Medulla oblongata (tissue), 1 donor: ENCODE data around the gene KCNT2.

ENCODE experiments used
- DNase-seq: peaks from one replicate; pipeline ENCODE4 v3.0.0-alpha.2; 2015; ENCODE audit errors: extremely low spot score

Gene KCNT2

DNA sequence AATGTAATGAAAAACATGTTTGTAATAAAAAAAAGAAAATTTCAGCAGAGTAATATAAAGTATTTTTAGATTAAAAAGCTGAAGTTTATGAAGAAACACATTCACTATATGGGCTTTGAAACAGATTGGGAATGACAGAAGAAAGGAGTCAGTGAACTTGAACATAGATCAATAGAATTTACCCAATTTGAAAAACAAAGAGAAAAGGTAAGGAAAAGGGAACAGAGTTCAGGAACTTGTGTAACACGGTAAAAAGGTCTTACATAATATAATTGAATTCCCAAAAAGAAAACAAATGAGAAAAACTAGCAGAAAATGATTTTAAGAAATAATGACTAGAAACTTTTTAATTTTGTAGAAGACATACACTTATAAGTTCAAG, 206.8 kb downstream of the KCNT2 start:
- no peak for DNase-seq

DNA sequence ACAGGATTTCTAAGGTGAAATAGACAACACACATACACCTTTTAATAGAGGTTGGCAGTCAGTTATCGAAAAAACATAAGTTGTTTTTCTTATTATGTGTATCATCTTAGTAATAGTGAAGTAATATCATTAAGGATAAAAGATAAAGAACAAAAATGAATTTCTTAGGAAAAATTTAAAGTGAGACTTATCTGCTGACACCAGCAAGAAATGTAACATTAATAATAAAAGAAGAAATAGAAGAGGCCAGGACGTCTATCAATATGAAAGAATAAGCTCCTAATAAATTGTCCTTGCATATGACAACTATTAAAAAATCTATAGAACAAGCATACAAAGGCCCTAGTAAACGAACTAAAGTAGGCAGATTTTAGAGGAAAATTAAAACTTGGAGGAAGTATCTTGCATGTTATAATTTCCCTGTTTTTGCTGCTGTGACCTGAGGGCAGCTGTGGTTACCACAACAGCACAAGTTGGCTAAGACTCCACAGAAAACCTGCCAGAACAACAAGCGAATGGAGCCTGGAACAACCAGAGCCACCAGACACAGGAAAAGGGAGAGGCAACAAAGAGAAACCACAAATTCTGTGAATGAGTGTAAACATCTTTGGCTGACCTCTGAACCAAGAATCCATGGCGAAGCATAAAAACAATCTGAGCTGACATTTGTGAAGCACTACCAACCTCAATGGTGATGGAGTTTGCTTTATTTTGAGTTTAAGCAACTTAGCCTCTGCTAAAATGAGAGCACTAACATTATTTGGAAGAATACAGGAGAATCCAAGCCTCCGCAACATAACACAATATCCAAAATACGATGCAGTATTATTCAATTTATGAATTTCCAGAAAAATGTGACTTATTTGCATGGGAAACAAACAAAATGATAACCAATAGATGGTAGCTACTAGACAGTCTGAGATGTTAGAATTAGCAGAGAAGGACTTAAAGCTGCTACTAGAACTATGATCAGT, 207.5 kb downstream of the KCNT2 start:
- peak; percentile 39 for DNase-seq

DNA sequence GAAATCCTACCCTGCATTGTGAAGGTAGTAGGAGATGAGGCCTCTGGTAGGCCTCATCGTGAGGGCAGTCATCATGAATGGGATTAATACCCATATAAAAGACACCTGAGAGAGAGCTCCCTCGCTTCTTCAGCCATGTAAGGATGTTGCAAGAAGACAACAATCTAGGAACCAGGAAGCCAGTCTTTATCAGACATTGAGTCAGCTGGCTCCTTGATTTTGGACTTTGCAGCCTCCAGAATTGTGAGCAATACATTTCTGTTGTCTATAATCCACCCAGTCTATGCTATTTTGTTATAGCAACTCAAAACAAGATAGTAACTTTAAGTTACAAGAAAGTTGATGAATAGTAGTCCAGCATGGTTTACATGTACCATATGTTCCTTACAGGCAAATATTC, 208.5 kb downstream of the KCNT2 start:
- no peak for DNase-seq

DNA sequence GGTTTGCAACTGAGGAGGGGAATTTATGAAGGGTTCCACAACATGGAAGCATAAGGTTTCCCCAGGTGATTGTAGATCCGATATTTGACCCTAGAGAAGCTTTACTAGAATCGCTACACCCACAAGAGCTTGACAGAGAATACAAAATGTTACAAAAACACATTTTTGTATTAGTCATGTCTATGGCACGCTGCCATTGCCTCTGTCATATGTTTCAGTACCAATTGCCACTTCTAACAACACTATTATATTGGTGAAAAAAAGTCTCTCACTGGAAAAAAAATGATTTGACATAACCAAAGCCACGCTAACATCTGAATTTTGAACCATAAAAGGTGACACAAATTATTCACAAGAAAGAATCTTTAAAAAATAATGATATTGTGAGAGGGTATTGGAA, 214.5 kb downstream of the KCNT2 start:
- no peak for DNase-seq

DNA sequence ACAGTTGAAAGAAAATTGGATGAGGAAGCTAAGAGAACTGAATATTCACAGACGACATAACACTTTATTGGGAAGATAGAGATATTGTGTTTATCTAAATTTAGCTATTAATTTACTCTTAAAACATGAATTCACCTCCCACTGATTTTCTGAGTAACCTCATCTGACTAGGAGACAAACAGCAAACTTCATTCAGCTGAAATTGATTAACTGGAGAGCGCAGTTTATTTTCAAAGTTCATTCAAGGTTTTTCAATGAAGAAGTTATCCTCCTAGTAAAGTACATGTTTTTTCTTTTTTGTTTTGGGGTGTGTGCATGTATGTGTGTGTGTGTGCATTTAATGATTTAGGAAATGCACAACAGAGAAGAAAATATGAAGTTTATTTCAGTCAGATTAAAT, 215.0 kb downstream of the KCNT2 start:
- DNase-seq = no peak

DNA sequence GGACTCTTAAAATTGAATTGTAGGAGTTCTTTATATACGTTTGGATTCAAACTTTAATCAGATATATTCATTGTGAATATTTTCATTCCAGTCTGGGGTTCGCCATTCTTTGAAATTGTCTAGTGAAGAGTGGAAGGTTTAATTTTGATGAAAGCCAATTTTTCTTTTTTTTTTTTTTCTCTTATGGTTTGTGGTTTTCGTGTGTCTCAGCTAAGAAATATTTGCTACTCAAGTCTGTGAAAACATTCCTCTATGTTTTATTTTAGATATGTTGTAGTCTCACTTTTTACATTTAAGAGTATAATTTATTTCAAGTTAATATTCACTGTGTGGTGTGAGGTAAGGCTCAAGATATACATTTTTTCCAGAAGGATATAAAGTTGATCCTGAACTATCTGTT, 220.5 kb downstream of the KCNT2 start:
- DNase-seq = no peak

DNA sequence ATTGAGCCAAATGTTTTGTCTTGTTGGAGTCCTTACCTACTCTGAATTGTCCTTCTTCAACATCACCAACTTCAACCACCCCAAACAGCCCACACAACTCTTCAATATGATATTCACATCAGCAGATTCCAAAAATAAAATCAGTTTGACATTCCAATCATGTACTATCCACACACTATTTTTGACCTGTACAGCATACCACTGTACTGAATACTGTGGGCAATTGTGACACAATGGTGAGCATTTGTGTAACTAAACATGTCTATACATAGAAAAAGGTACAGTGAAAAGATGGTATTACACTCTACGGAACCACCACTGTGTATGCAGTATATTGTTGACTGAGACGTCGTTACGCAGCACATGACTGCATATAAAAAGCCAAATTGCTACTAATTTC, 223.1 kb downstream of the KCNT2 start:
- DNase-seq = no peak

DNA sequence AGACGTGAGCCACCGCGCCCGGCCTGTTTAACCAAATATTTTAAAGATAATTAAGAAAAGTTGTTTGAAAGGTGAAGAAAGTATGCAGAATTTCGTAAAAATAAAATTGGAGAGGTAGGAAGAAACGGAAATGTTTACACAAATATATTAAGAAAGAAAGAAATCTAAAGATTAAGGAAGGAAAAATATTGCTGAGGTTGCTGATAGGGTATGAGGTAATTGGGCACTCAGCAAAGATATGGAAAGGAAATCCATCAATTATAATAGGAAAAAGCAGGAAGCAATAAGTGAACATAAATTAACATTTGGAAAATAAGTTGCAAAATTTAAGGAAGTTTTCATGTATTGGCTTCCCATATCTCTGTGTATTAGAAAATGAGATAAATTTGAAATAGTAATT, 225.9 kb downstream of the KCNT2 start:
- DNase-seq = no peak

DNA sequence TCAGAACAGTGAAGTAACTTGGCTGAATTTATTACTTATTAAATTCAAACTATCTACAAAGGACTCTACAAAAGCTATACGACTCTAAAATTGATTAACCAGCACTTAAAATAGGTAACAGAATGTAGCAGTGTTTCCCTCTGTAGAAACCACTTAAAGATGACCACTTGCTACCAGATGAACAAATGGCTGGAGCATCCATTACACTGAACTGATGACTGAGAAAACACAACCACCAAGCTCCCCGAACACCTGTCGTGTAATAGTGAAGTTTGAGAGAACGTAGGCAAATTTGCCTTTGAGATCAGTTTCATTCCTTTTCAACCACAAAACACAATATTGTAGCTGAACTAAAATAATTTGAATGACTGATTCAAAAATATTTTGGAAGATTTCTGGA, 226.7 kb downstream of the KCNT2 start:
- no peak for DNase-seq

DNA sequence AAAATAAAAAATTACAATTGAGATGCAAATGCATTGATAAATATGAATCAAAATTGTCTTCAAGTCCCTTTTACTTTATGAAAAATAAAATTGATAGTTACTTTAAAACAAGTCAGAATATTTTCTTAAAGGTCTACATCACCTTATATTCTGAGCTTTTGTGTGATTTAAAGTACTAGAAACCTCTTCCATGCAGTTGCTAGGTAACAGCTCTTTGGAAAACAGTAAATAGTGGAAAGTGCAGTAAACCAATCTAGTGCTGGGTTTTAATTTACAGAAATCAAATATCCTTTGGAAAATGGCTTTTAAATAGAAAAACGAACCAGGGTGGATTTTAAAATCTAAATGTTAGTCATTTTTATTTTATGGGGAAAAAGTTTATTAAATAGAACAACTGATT, 227.9 kb downstream of the KCNT2 start:
- DNase-seq = no peak

DNA sequence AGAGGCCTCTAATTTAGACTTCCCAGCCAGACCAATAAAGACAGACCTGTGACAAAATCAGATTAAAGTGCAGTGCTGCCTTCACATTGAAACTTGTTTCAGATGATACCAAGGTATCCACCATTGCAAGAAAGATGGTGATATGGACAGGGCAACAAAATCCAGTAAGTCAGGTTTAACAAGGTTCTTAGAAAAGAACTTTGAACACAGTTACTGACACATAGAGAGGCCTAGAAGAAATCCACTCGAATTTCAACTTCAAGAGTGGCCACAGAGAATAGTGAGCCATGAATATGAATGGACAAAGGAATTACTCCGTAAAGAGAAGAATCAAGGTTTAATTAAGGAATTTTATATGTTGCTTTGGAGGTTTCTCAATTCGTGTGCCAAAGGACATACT, 230.4 kb downstream of the KCNT2 start:
- no peak for DNase-seq

DNA sequence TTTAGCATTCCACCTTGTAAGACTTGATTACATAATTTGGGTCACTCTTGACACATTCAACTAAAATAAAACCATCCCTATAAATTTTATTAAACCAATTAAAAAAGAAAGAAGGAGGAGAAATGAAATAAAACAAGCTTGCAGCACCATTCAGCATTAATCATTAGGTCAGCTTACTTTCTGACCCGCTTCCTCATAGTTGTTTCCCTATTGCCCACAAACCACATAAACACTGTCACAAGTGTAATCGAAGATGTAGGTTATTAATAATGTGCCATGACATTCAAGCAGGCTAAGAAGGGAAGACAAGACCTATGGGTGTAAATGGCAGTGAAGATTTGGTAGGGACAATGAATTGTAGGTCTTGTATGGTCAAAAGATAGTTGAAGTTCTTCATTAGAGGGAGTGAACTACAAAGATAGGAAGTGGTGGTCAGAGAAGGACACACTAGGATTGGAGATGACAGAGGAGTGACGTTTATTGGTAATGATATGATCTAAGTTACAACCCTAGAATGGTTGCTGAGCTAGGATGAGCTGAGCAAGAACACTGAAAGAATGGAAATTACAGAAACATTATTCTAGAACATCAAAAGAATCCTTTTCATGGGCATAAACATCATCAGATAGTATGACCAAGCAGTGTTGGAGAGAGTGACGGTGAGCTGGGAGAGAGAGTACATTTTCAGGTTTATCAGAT, 231.5 kb downstream of the KCNT2 start:
- no peak for DNase-seq

DNA sequence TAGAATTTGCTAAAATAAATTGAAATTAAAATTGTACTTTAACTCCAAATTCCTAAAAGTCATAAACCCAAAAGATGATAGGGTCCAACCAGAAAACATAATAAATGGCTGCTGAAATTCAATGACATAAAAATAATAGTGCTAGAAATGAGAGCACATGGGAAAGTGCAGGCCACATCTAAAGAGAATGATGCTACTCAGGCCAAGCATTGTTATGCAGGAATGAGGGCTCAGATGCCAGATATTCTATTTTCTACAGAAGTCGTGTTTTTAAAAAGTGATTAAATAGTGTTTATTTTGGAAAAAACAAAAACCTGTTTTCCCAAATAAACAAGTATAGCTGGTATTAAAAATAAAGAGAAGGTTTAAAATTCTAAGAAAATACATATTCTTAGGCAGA, 234.4 kb downstream of the KCNT2 start:
- DNase-seq = no peak

DNA sequence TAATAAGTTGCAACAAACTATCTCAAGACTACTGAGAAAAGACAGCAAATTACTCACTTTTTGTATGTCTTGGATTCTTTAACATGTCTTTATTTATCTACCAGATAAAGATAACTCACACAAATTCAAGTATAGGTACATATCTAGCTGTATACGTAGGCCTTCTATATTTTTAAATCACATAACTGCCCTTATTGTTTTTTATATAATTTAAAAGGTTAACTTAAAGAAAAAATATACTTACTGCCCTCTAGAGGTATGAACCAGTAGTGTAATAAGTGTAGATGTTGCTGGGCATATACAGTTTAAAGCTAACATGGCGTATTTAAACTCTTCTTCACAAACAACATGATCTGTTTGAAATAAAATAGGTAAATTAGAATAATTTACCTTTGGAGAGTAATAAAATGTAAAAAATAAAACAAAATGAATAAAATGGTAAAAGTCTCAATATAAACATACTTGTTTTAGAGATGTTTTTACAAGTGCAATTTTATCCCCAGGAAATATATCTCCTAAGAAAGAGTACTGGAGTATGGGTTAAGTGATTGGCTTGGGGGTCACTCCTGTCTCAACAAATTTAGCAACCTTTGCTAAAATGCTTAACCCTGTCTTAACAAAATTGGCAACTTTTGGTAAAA, 235.2 kb downstream of the KCNT2 start:
- peak; percentile 10 for DNase-seq

DNA sequence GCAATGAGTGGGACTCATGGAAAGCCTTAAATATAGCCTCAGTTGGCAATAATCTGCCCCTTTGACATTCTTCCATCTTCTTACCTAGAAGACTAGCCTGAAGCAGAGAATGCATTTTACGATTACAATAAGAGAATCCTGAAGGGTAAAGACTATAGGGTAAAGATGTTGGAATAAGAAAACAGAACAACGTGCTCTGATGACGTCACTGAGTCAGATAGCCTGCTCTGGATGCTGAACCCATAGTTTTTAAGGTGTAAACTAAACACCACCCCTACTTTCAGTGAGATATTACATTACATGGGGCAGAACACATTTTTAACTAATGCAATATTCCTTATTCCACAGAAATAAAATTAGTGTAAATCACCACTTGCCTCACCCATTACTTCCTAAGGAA, 240.4 kb downstream of the KCNT2 start:
- no peak for DNase-seq

DNA sequence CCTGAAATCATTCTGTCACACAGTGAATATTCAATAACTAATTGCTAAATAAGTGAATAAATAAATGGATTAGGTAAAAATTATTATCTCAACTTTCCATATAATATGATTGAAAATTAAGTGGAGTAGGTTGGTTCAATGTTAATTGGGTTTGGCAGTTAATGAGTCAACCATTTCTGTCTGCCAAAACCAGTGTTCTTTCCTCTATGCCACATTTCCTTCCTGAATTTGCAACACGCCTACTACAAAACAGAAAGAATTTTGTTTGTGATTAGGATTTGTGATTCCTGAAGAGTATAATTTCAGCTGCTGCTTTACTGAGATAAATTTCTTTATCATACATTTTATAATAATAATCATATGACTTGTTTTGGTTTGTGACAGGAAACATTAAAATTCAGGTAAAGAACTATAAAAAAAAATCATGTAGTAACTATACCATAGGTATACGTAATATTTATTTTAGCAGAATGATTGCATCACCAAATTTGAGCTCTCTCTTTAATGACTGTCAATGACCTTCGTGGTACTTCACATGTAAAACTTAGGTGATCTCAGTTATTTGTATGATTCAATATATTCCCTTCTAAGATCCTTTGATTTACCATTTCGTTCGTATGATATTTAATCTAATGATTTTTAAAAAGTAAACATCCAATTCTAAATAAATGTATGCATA, 241.3 kb downstream of the KCNT2 start:
- DNase-seq = no peak

DNA sequence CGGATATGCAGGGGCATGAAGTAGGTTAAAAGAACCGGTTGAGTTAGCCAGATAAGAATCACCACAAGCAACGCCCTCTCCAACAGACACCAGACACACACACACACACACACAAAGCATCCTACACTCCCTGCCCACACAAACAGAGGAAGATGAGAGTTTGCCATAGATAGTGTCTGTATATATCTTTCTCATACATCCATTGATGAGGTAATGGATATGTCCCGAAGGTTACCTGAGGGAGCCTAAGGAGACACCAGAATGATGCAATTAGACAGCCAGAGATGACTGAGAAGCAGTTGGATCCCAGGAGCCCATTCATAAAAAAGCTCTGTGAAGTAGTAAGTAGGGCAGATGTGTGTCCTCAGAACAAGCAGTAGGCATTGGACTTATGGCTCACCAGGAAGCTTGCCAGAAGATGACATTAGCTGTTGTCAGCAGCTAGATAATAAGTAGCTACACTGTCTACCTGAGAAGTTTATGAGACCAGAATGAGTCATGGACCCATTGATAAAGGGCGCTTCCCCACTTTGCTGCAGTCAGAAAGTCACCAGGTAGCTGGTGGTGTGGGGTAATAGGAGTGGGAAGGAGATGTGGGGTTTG, 247.0 kb downstream of the KCNT2 start:
- DNase-seq = no peak

DNA sequence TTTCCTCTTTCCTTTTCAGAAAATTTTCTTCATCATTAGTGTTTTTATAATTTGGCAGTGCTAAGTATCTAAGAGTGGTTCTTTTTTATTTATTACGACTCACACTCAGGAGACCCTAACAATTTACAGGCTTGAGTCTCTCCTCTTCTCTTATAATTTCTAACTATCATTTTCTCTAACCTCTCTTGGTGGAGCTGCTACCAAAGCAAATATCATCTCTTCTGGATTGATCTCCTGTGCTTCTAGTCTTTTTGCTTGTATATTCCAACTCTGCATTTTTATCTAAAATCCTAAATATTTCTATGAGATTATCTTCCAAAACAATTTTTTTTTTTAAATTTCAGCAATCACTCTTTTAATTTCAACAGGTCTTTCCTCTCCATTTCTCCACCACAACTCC, 250.3 kb downstream of the KCNT2 start:
- no peak for DNase-seq

DNA sequence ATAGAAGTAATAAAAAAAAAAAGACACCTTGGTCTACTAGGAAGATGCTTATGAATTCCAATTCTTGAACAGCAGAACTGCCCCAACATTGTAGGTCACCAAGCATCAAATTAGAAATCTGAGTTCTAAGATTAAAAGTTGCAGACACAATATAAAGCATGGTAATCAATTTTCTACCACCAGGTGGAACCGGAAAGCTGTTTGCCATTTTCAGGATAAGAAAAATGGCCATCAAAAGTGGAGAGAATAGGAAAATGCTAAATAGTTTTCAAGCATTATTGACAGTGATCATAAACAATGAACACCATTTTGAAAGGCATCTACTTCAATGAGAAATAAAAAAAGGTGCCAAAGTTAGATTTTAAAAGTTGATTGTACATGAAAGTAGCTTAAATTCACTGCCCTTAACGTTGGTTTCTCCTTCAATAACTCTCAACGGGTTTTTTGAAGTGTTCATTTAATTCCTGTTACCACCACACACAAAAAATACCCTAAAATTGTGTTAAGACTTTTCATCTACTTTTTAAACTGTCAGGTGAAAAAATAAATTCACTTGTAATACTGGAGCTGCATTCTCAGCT, 252.9 kb downstream of the KCNT2 start:
- peak; percentile 7 for DNase-seq

DNA sequence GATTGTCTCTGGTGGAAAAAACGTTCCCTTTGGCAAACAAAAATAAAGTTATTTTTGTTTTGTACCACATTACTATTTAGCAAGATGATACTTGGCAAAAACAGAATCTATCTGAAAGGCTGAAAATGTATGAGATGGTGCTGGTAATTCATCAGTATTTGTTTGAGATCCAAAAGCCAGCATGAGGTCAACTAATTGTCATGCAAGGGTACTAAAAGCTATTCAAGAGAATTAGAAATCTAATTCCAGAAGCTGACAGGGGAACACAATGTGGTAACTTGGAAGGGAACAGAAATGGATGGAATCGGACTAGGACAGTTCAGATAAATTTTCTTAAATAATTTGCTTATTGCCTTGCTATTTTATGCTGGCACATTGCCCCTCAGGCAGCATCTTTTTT, 263.8 kb downstream of the KCNT2 start:
- DNase-seq = peak; percentile 7

DNA sequence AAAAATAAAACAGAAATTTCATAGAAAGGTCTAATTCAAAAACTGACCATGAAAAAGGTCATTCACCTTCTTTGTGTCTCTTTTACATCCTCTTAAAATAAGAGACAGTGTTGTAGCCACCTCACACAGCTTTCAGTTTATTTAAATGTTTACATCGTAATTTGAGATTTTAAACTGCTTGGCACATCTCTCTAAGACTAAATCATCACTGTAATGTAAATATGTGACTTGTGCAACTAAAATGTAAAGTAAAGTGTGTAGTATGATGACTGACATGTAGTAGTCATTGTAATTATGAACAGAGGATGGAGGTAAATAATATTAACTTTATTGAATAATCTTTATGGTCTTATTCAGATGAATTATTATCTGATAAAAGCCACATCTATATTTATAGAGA, 283.9 kb downstream of the KCNT2 start:
- no peak for DNase-seq
